A673 (cell line): Measurements from ENCODE around the gene TRAPPC2L.

Source experiments
- CTCF ChIP-seq: fragments of 300-800, 200-600 bp; sonication (generic); conservative IDR thresholded peaks from 2 replicates; pipeline ENCODE4 v1.5.1; 2017; ENCODE audit warnings: low read depth, mild to moderate bottlenecking, antibody characterized with exemption, low read length, moderate library complexity, mixed read lengths
- EZH2 ChIP-seq: fragments of 200-600 bp; sonication (generic); IDR thresholded peaks from 2 replicates; pipeline ENCODE4 v1.6.1; 2017; ENCODE audit warnings: borderline replicate concordance, low read depth, mild to moderate bottlenecking, mixed read lengths, antibody characterized with exemption, low read length; ENCODE audit not compliant: poor library complexity, severe bottlenecking

GRCh38 chr16:88888057-88888456 lies 31.1 kb downstream of the TRAPPC2L start:
- TF ChIP-seq CTCF (no peak), EZH2 (no peak)
